Body of pancreas (tissue), 4 donors: ENCODE data around the gene LDHB. TPM values are rescaled to one million over a fixed set of nuclear protein-coding genes. Genes with fewer than 3 reads are reported as not detected.
A peak's percentile ranks its signal among the peaks of the same experiment; 100 is the strongest.
"Not testable (repeated sequence)": the region's sequence is repeated elsewhere in the genome, so short reads cannot be mapped to it uniquely, and the experiment has no call there.

Experiments
- ATAC-seq: fragments of 150-250 bp; one replicate; pipeline ENCODE4 v1.9.1; 2016
- DNase-seq, 4 donors: peaks; one replicate each; pipeline ENCODE4 v3.0.0-alpha.2; 2019
- H3K27ac ChIP-seq, 4 donors: fragments of 200-600 bp; sonication (generic); 1 replicate in 3 of 4; 2 replicates in 1 of 4; pipeline versions ENCODE4 v1.5.1 to v1.6.1; 2016 to 2019; ENCODE audit warnings: mild to moderate bottlenecking in 1 of 4, mixed read lengths in 1 of 4, moderate library complexity in 1 of 4
- H3K27me3 ChIP-seq, 2 donors: fragments of 200-600 bp; sonication (generic); one replicate each; pipeline ENCODE4 v1.6.0; 2016; ENCODE audit warnings: mild to moderate bottlenecking in 1 of 2
- H3K36me3 ChIP-seq, 2 donors: fragments of 200-600 bp; sonication (generic); replicated peaks in 1 of 2; 2 replicates each; pipeline ENCODE4 v1.5.1; 2016; ENCODE audit warnings: low read depth in 2 of 2; ENCODE audit not compliant: insufficient read depth in 1 of 2
- H3K4me1 ChIP-seq: fragments of 200-600 bp; sonication (generic); one replicate; pipeline ENCODE4 v1.6.0; 2016
- H3K4me3 ChIP-seq, 2 donors: fragments of 200-600 bp; sonication (generic); 1 replicate in 1 of 2; 2 replicates in 1 of 2; pipeline ENCODE4 v1.5.1; 2016 to 2019
- H3K9me3 ChIP-seq, 3 donors: fragments of 200-600 bp; sonication (generic); 1 replicate in 2 of 3; 2 replicates in 1 of 3; pipeline ENCODE4 v1.5.1; 2016
- CTCF ChIP-seq, 7 experiments: fragments of 450-650 bp in 4 of 7; fragments of 200-600 bp in 3 of 7; sonication (generic) in 3 of 7; IDR thresholded peaks; one replicate each; pipeline ENCODE4 v1.5.1; 2016 to 2019; ENCODE audit warnings: antibody characterized with exemption in 7 of 7
- POLR2A ChIP-seq, 3 donors: fragments of 450-650 bp; IDR thresholded peaks; one replicate each; pipeline ENCODE4 v1.6.1; 2016; ENCODE audit warnings: antibody characterized with exemption in 3 of 3, mild to moderate bottlenecking in 2 of 3
- WGBS, 2 donors: methylation state at CpG; one replicate each; pipeline ENCODE4 v1.1.5; 2017; 5-methylcytosine and 5-hydroxymethylcytosine counted together
- intact Hi-C: fragments of 100-400 bp; cut with DNase I; formaldehyde crosslinking; loops from one replicate; pipeline ENCODE4 v1.15.1; 2023
- total RNA-seq, 2 donors: library from RNA; depleted of rRNA; stranded (reverse); fragments of >200 nt; gene quantifications; one replicate each; pipeline ENCODE4 v1.1.0, GENCODE V29; 2016

Gene LDHB
- total RNA-seq, 2 donors from 2014 or later, result 121 to 194 TPM

DNA sequence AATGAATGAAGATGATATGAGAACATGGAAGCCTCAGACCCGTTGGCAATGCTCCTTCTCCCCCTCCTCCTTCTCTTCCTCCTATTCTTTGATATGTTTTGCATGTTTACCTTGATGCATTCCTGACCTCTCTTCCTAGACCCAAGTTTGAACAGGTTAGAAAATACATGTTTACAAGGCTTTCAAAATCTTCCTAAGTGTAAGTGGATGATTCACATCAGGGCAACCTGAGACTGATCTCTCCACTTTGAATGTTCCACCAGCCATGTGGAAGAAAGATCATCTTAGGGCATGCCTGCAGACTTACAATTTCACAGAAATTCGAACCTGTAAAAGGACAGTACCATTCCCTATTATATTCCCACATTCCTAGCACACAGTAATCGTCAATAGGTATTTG, 18.0 kb upstream of the LDHB start:
- intact Hi-C loops, result no loop called here
- Histone ChIP-seq H3K9me3 (no peaks in the 10 kb centered on the region), H3K36me3 (no peaks in the 10 kb centered on the region), H3K4me1 (peaks cover 8% of the 10 kb centered on the region), H3K27me3 (no peaks in the 10 kb centered on the region), H3K27ac (no peak overlapping the region), H3K4me3 (no peak overlapping the region)
- no peak for DNase-seq
- WGBS, 2 donors, result 58 to 62% methylated on average over 3 of the region's 3 CpGs
- ATAC-seq, result no peak
- TF ChIP-seq CTCF (IDR thresholded peaks at IDR 0.05) (no peak), POLR2A (IDR thresholded peaks at IDR 0.05) (no peak)

DNA sequence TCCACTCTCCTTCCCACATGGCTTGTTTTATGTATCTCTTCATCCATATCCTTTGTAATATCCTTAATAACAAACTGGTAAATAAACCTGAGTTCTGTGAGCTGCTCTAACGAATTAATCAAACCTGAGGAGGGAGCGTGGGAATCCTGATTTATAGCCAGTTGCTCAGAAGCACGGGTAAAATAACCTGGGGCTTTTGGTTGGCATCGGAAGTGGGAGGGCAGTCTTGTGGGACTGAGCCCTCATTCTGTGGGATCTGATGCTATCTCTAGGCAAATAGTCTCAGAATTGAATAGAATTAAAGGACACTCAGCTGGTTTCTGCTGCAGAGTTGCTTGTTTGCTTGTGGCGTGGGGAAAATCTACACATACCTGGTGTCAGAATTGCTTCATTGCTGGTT, 17.5 kb upstream of the LDHB start:
- Histone ChIP-seq H3K4me1 (peaks cover 8% of the 10 kb centered on the region), H3K27me3 (no peaks in the 10 kb centered on the region), H3K27ac (no peak overlapping the region), H3K4me3 (no peak overlapping the region), H3K36me3 (no peaks in the 10 kb centered on the region), H3K9me3 (no peaks in the 10 kb centered on the region)
- ATAC-seq (no peak), DNase-seq (no peak)
- TF ChIP-seq CTCF (IDR thresholded peaks at IDR 0.05), result no peak
- no peak for TF ChIP-seq POLR2A (IDR thresholded peaks at IDR 0.05)
- intact Hi-C loops, result no loop called here
- WGBS, 2 donors, result 66 to 70% methylated on average over 5 of the region's 5 CpGs

GRCh38 chr12:21673830-21674552, 16.3 kb upstream of the LDHB start:
- H3K36me3 ChIP-seq, DNase-seq, ATAC-seq, H3K4me3 ChIP-seq, H3K27me3 ChIP-seq, intact Hi-C loops, H3K9me3 ChIP-seq, H3K27ac ChIP-seq, H3K4me1 ChIP-seq: not testable (repeated sequence)
- WGBS, 2 donors, result 91% methylated on average over 14 to 29 of the region's 39 CpGs

DNA sequence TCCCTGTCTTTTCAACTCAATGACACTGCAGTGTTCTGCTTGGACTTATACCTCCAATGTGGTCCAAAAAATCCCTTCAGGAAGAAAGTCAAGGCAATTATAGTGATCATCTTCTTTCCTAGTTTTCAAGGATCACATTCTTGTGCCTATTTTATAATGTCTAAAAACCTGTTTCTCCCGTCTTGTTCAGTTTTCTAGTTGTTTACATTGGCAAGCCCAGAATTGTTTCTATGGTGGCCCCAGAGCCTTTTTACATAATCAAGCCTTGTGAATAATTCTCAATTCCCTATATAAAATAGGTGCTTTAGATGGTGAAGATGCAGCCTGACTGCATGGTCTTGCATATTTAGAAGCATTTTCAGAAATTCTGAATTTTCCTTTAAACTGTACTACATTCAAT, 14.5 kb upstream of the LDHB start:
- TF ChIP-seq POLR2A (IDR thresholded peaks at IDR 0.05) (no peak), CTCF (IDR thresholded peaks at IDR 0.05) (no peak)
- DNase-seq, result no peak
- Histone ChIP-seq H3K4me3 (no peak overlapping the region), H3K9me3 (no peaks in the 10 kb centered on the region), H3K36me3 (no peaks in the 10 kb centered on the region), H3K27me3 (no peaks in the 10 kb centered on the region), H3K4me1 (peaks cover 12% of the 10 kb centered on the region), H3K27ac (no peak overlapping the region)
- intact Hi-C loops, result no loop called here
- WGBS, 2 donors, result 15 to 21% methylated on average over 1 of the region's 1 CpG
- peak; percentile 52 for ATAC-seq

DNA sequence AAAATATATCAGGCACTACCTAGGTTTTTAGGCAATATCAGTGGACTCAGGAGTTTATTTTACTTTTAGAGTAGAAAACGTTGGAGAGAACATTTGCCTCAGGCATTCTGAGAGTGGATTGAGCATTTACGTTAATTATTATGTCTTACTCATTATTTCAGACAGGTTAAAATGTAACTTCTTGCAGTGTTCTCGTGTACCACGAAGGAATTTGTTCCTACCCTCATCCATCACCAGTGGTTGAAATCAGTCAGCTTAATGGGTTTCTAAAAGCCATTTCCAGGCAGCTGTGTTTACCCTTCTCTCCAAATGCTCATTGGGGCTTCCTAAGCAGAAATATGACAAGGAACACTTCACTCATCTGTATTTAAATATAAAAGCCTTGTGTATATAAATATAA, 9.1 kb upstream of the LDHB start:
- Histone ChIP-seq H3K27me3 (no peaks in the 10 kb centered on the region), H3K9me3 (no peaks in the 10 kb centered on the region), H3K4me1 (peaks cover 7% of the 10 kb centered on the region), H3K4me3 (no peak overlapping the region), H3K27ac (no peak overlapping the region), H3K36me3 (no peaks in the 10 kb centered on the region)
- WGBS, 2 donors, result 33 to 37% methylated on average over 4 of the region's 4 CpGs
- DNase-seq (no peak), ATAC-seq (no peak)
- TF ChIP-seq POLR2A (IDR thresholded peaks at IDR 0.05) (no peak), CTCF (IDR thresholded peaks at IDR 0.05) (no peak)
- intact Hi-C loops, result no loop called here
